ENCODE results near the gene VIT.

DNA sequence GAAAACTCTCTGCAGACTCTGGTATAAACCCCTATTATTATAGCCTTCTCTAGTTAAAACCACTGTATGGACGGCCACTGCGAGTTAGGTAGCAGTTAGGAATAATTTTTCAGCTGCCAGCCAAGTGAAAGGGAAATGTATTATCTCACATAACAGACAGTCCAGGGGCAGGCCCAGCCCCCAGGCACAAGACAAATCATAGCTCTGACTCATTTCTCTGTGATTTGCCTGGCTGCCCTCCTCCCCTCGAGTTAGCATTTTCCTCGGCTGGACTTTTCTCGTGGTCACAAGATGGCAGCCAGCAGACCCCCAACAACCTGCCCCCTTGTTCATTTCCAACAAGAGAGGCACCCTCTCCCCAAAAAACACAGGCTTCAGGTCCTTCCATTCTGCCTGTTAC lies 10.5 kb downstream of the VIT start:
- no peak for TF ChIP-seq POLR2A (IDR thresholded peaks at IDR 0.05)
- TF ChIP-seq, protein P1, sequence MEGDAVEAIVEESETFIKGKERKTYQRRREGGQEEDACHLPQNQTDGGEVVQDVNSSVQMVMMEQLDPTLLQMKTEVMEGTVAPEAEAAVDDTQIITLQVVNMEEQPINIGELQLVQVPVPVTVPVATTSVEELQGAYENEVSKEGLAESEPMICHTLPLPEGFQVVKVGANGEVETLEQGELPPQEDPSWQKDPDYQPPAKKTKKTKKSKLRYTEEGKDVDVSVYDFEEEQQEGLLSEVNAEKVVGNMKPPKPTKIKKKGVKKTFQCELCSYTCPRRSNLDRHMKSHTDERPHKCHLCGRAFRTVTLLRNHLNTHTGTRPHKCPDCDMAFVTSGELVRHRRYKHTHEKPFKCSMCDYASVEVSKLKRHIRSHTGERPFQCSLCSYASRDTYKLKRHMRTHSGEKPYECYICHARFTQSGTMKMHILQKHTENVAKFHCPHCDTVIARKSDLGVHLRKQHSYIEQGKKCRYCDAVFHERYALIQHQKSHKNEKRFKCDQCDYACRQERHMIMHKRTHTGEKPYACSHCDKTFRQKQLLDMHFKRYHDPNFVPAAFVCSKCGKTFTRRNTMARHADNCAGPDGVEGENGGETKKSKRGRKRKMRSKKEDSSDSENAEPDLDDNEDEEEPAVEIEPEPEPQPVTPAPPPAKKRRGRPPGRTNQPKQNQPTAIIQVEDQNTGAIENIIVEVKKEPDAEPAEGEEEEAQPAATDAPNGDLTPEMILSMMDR (IDR thresholded peaks at IDR 0.05 in 8 of 11, conservative IDR thresholded peaks at IDR 0.05 in 3 of 11): no peak

Measured in spleen (tissue), 7 donors.